ENCODE measurements around the gene TMEM181. TPM values are rescaled to one million over a fixed set of nuclear protein-coding genes. Genes with fewer than 3 reads are reported as not detected.
"Not testable (repeated sequence)": the region's sequence is repeated elsewhere in the genome, so short reads cannot be mapped to it uniquely, and the experiment has no call there.

TMEM181 gene
- total RNA-seq, 3 donors from 2014 or later, result 17.0 to 29.3 (median 28.5) TPM

- Histone ChIP-seq H3K4me1 (no peaks in the 10 kb centered on the region), H3K4me3 (no peak overlapping the region), H3K9me3 (no peaks in the 10 kb centered on the region), H3K27me3 (no peaks in the 10 kb centered on the region), H3K27ac (no peak overlapping the region), H3K36me3 (no peaks in the 10 kb centered on the region)
- intact Hi-C loops (cut with DNase I; ENCODE audit: low total_unique reads), result no loop called here
- no peak for DNase-seq (ENCODE audit: low spot score in 2 of 2)
- TF ChIP-seq POLR2AphosphoS5 (IDR thresholded peaks at IDR 0.05), result no peak
- TF ChIP-seq POLR2A (IDR thresholded peaks at IDR 0.05), result no peak
- no peak for TF ChIP-seq CTCF (IDR thresholded peaks at IDR 0.05)
These were observed 5.1 kb upstream of the TMEM181 start for GRCh38 chr6:158554611-158555361.

GRCh38 chr6:158556113-158556512 lies 3.8 kb upstream of the TMEM181 start:
- TF ChIP-seq CTCF (IDR thresholded peaks at IDR 0.05) (no peak), POLR2AphosphoS5 (IDR thresholded peaks at IDR 0.05) (no peak), POLR2A (IDR thresholded peaks at IDR 0.05) (no peak)
- Histone ChIP-seq H3K27me3 (no peaks in the 10 kb centered on the region), H3K36me3 (no peaks in the 10 kb centered on the region), H3K27ac (no peak overlapping the region), H3K4me1 (no peaks in the 10 kb centered on the region), H3K9me3 (no peaks in the 10 kb centered on the region), H3K4me3 (no peak overlapping the region)
- no peak for DNase-seq (ENCODE audit: low spot score in 2 of 2)
- intact Hi-C loops (cut with DNase I; ENCODE audit: low total_unique reads), result no loop called here

DNA sequence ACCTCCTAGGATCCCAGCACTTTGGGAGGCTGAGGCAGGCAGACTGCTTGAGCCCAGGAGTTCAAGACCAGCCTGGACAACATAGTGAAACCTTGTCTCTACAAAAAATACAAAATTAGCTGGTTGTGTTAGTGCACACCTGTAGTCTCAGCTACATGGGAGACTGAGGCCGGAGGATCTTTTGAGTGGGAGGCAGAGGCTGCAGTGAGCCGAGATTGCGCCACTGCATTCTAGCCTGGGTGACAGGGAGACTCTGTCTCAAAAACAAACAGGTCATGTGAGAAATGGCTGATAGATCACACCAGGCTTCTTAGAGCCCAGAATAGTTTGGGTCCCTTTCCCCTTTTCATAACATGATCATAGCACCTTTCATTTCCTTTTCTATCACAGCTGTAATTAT lies 2.8 kb upstream of the TMEM181 start:
- H3K4me3 ChIP-seq; H3K36me3 ChIP-seq; H3K9me3 ChIP-seq; H3K4me1 ChIP-seq; H3K27ac ChIP-seq; H3K27me3 ChIP-seq; DNase-seq (ENCODE audit: low spot score in 2 of 2); intact Hi-C loops (cut with DNase I; ENCODE audit: low total_unique reads): not testable (repeated sequence)

GRCh38 chr6:158557927-158558326 lies 2.0 kb upstream of the TMEM181 start:
- no peak for DNase-seq (ENCODE audit: low spot score in 2 of 2)
- no peaks in the 10 kb centered on the region for H3K27me3 ChIP-seq
- H3K36me3 ChIP-seq, result no peaks in the 10 kb centered on the region
- H3K4me3 ChIP-seq, result no peak overlapping the region
- peak overlapping the region in 1 of 2 donors; percentile 21 for H3K27ac ChIP-seq
- no peaks in the 10 kb centered on the region for H3K9me3 ChIP-seq
- no peaks in the 10 kb centered on the region for H3K4me1 ChIP-seq
- intact Hi-C loops (cut with DNase I; ENCODE audit: low total_unique reads), result no loop called here
- TF ChIP-seq POLR2A (IDR thresholded peaks at IDR 0.05), result no peak
- TF ChIP-seq CTCF (IDR thresholded peaks at IDR 0.05), result no peak
- TF ChIP-seq POLR2AphosphoS5 (IDR thresholded peaks at IDR 0.05), result no peak

GRCh38 chr6:158558415-158559306 lies 1.2 kb upstream of the TMEM181 start:
- Histone ChIP-seq H3K9me3 (no peaks in the 10 kb centered on the region), H3K4me1 (no peaks in the 10 kb centered on the region), H3K27me3 (no peaks in the 10 kb centered on the region), H3K27ac (no peak overlapping the region), H3K36me3 (no peaks in the 10 kb centered on the region), H3K4me3 (peak overlapping the region in 1 of 3 donors; percentile 88)
- intact Hi-C loops (cut with DNase I; ENCODE audit: low total_unique reads), result no loop called here
- no peak for DNase-seq (ENCODE audit: low spot score in 2 of 2)
- no peak for TF ChIP-seq CTCF (IDR thresholded peaks at IDR 0.05)
- TF ChIP-seq POLR2AphosphoS5 (IDR thresholded peaks at IDR 0.05), result no peak
- no peak for TF ChIP-seq POLR2A (IDR thresholded peaks at IDR 0.05)

Data from breast epithelium (tissue), 4 donors.